Measurements from ENCODE around the gene IPO7. TPM values are rescaled to one million over a fixed set of nuclear protein-coding genes. Genes with fewer than 3 reads are reported as not detected.

Gene IPO7
- total and polyA plus RNA-seq, 10 of the 15 experiments (the other 5 are each of a cell fraction or from before 2014, with no cell fraction given), result 5.0 to 51.4 (median 30.6) TPM

- TF ChIP-seq MEF2B (IDR thresholded peaks at IDR 0.05; ENCODE audit: partially characterized antibody, poor library complexity, severe bottlenecking), result no peak
- TF ChIP-seq USF1 (IDR thresholded peaks at IDR 0.05; ENCODE audit: borderline replicate concordance, extremely low read length, insufficient read depth, low read depth, low read length), result no peak
- TF ChIP-seq REST (IDR thresholded peaks at IDR 0.05; ENCODE audit: low read depth, low read length), result no peak
- CTCF ChIA-PET, result interaction anchor here (0.8 to 2.3 kb wide), 6 partner anchors 9 to 192 kb away, joined by 3 to 18 read pairs (median 4); partner anchors contain the start of gene IPO7
- Histone ChIP-seq H3K4me3 (no peak overlapping the region), H3K4me1 (ENCODE audit: control insufficient read depth, insufficient read depth, low read length) (peaks cover 10% of the 10 kb centered on the region), H3K36me3 (ENCODE audit: control insufficient read depth in 2 of 2, insufficient read depth in 2 of 2, low read length in 1 of 2) (no peaks in the 10 kb centered on the region; a peak in 1 of 4 replicates), H3K9me3 (replicated peaks; ENCODE audit: control insufficient read depth, insufficient read depth, low read length) (no peaks in the 10 kb centered on the region), H3K4me2 (ENCODE audit: control insufficient read depth, insufficient read depth) (peak overlapping the region; percentile 23), H3K9ac (ENCODE audit: control insufficient read depth, insufficient read depth, low read length) (no peak overlapping the region), H2AFZ (ENCODE audit: control insufficient read depth, low read depth, low read length) (no peak overlapping the region), H4K20me1 (ENCODE audit: control insufficient read depth, insufficient read depth) (no peaks in the 10 kb centered on the region), H3K27ac (ENCODE audit: control insufficient read depth, insufficient read depth) (peak overlapping the region; percentile 25; the same call in 1 of the 2 replicates), H3K27me3 (replicated peaks in 1 of 2; ENCODE audit: control insufficient read depth in 2 of 2, insufficient read depth in 2 of 2, low read length in 1 of 2) (no peaks in the 10 kb centered on the region), H3K79me2 (ENCODE audit: control insufficient read depth, insufficient read depth, low read length) (peaks cover 85% of the 10 kb centered on the region)
- in situ Hi-C loops (cut with MboI), result no loop called here
- no peak for DNase-seq (ENCODE audit: low read depth, low spot score)
- TSS peak; percentile 22 for BruUV-seq (replicated peaks)
- RAD21 ChIA-PET (ENCODE audit: unreplicated experiment), result interaction anchor here (0.6 to 1.2 kb wide), 5 partner anchors 9 to 206 kb away, joined by 3 to 7 read pairs (median 3); no protein-coding TSS in a partner anchor
- SMC1A ChIA-PET (ENCODE audit: uncharacterized antibody, unreplicated experiment), result interaction anchor here (0.7 to 1.4 kb wide), 12 partner anchors 11 to 384 kb away, joined by 3 to 7 read pairs (median 3); partner anchors contain the start of gene ZNF143
- WGBS (ENCODE audit: insufficient coverage, insufficient replicate concordance, low lambda C conversion rate, missing lambda C conversion rate), result 39% methylated on average over 4 of the region's 4 CpGs
- ATAC-seq, result peak; percentile 59
- POLR2A ChIA-PET, result interaction anchor here (0.7 to 1.8 kb wide), 3 partner anchors 12 to 86 kb away, joined by 3 to 9 read pairs (median 3); partner anchors contain the start of gene ZNF143
- peak; percentile 69 for FAIRE-seq
- intact Hi-C loops (cut with micrococcal nuclease; ENCODE audit: unreplicated experiment), result loop anchor here (5.0 kb wide), 1 partner anchor 136 kb away; no protein-coding TSS in a partner anchor
Observed at GRCh38 chr11:9397746-9398680, 13.6 kb downstream of the IPO7 start.

Data from GM12878 (cell line).